Parathyroid adenoma (tissue), 2 donors: Measurements from ENCODE around the gene MPP2.

Source experiments
- H2AFZ ChIP-seq: fragments of 300-600 bp; sonication (generic); one replicate; pipeline ENCODE4 v1.7.0; 2017; ENCODE audit warnings: antibody characterized with exemption, mild to moderate bottlenecking
- H3K27ac ChIP-seq: fragments of 300-600 bp; sonication (generic); one replicate; pipeline ENCODE4 v1.7.0; 2017
- H3K27me3 ChIP-seq: fragments of 300-600 bp; sonication (generic); one replicate; pipeline ENCODE4 v1.7.0; 2017; ENCODE audit warnings: low read length; ENCODE audit not compliant: control insufficient read depth, insufficient read depth
- H3K36me3 ChIP-seq: fragments of 300-600 bp; sonication (generic); one replicate; pipeline ENCODE4 v1.7.0; 2017; ENCODE audit warnings: low read length; ENCODE audit not compliant: control insufficient read depth, insufficient read depth
- H3K4me1 ChIP-seq: fragments of 300-600 bp; sonication (generic); one replicate; pipeline ENCODE4 v1.7.0; 2017; ENCODE audit warnings: control low read depth
- H3K4me2 ChIP-seq: fragments of 300-600 bp; sonication (generic); one replicate; pipeline ENCODE4 v1.7.0; 2017; ENCODE audit warnings: low read length
- H3K4me3 ChIP-seq: fragments of 300-600 bp; sonication (generic); one replicate; pipeline ENCODE4 v1.7.0; 2017; ENCODE audit warnings: low read depth, low read length
- H3K79me2 ChIP-seq: fragments of 300-600 bp; sonication (generic); one replicate; pipeline ENCODE4 v1.7.0; 2017; ENCODE audit warnings: control low read depth
- H3K9ac ChIP-seq: fragments of 300-600 bp; sonication (generic); one replicate; pipeline ENCODE4 v1.7.0; 2017; ENCODE audit warnings: mild to moderate bottlenecking
- H3K9me3 ChIP-seq: fragments of 300-600 bp; sonication (generic); one replicate; pipeline ENCODE4 v1.7.0; 2017; ENCODE audit warnings: low read length; ENCODE audit not compliant: control insufficient read depth
- TF ChIP-seq, protein P1 (sequence below): fragments of 300-600 bp; sonication (generic); IDR thresholded peaks from one replicate; pipeline ENCODE4 v1.7.0; 2017; ENCODE audit warnings: antibody characterized with exemption, mild to moderate bottlenecking
- donor health status: primary hyperparathyroidism.

Gene MPP2

GRCh38 chr17:43877031-43877430, 30.3 kb downstream of the MPP2 start:
- H3K9me3 ChIP-seq: no peaks in the 10 kb centered on the region

DNA sequence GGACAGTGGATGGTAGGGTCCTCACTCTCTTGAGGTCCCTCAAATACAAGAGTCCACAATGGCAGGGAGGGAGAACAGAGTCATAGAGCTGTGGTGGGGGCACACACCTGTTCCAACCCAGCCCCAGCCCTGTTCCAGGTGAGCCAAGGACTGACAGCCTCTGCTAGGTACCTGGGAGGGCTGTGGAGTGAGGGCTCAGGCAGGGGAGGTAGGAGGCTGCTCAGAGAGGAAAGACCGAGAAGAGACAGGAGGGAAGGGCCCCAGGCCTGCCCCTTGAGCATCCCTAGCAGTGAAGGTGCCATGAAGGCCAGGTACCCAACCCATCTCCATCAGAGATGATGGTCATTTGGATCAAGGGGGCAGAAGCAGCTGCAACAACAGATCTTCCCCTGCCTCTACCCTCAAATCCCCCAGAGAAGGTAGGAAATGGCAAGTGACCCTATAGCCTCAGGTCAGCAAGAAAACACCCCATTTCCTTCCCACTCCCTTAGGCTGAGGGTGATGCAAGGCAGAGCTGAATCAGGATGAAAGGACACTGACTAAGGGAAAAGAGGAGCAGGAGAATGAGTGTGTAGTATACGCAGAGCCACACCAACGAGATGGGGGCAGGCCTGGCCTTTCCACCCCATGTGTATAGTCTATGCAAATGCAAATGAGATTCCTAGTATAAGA, 31.7 kb downstream of the MPP2 start:
- Histone ChIP-seq H3K4me3 (no peak overlapping the region), H3K4me2 (no peak overlapping the region)
- TF ChIP-seq, protein P1, sequence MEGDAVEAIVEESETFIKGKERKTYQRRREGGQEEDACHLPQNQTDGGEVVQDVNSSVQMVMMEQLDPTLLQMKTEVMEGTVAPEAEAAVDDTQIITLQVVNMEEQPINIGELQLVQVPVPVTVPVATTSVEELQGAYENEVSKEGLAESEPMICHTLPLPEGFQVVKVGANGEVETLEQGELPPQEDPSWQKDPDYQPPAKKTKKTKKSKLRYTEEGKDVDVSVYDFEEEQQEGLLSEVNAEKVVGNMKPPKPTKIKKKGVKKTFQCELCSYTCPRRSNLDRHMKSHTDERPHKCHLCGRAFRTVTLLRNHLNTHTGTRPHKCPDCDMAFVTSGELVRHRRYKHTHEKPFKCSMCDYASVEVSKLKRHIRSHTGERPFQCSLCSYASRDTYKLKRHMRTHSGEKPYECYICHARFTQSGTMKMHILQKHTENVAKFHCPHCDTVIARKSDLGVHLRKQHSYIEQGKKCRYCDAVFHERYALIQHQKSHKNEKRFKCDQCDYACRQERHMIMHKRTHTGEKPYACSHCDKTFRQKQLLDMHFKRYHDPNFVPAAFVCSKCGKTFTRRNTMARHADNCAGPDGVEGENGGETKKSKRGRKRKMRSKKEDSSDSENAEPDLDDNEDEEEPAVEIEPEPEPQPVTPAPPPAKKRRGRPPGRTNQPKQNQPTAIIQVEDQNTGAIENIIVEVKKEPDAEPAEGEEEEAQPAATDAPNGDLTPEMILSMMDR: no peak

More at GRCh38 chr17:43877031-43877430, 30.3 kb downstream of the MPP2 start:
- Histone ChIP-seq H3K79me2 (peaks cover 2% of the 10 kb centered on the region), H3K27me3 (no peaks in the 10 kb centered on the region), H3K4me2 (no peak overlapping the region), H3K27ac (no peak overlapping the region), H3K4me1 (peaks cover 22% of the 10 kb centered on the region), H2AFZ (no peak overlapping the region), H3K36me3 (no peaks in the 10 kb centered on the region), H3K9ac (no peak overlapping the region), H3K4me3 (no peak overlapping the region)
- TF ChIP-seq, protein P1: no peak

DNA sequence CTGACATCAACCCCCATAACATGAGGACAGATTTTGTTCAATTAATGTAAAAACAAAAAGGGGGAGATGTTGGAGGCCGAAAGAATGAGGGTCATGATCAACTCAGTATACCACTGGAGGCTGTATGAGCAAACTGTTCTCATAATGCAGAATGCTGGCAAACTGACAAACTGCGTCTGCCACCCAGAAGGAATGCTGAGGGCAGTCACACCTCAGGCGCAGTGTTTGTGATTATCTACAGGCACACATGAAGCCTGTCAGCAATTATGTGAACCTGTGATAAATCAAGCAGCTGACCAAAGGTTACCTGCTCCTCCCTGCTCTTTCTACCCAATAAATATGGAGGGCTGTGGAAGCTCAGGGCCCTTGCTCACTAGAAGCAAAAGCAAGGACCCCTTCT, 33.0 kb downstream of the MPP2 start:
- Histone ChIP-seq H3K9me3 (no peaks in the 10 kb centered on the region), H3K4me1 (peaks cover 26% of the 10 kb centered on the region), H3K27ac (no peak overlapping the region), H3K27me3 (no peaks in the 10 kb centered on the region), H3K79me2 (peaks cover 2% of the 10 kb centered on the region), H2AFZ (peak overlapping the region; percentile 26), H3K4me3 (no peak overlapping the region), H3K9ac (no peak overlapping the region), H3K4me2 (peak overlapping the region; percentile 34), H3K36me3 (no peaks in the 10 kb centered on the region)
- TF ChIP-seq, protein P1: no peak

More for the DNA sequence above, 31.7 kb downstream of the MPP2 start:
- Histone ChIP-seq H3K36me3 (no peaks in the 10 kb centered on the region), H3K4me1 (peaks cover 26% of the 10 kb centered on the region), H2AFZ (no peak overlapping the region), H3K79me2 (peaks cover 2% of the 10 kb centered on the region), H3K9ac (no peak overlapping the region), H3K27me3 (no peaks in the 10 kb centered on the region), H3K9me3 (no peaks in the 10 kb centered on the region), H3K27ac (no peak overlapping the region)

GRCh38 chr17:43873815-43874214, 33.5 kb downstream of the MPP2 start:
- Histone ChIP-seq H3K4me2 (peak overlapping the region; percentile 28), H3K4me1 (peaks cover 25% of the 10 kb centered on the region), H3K79me2 (peaks cover 2% of the 10 kb centered on the region), H3K36me3 (no peaks in the 10 kb centered on the region), H3K4me3 (no peak overlapping the region), H3K27ac (no peak overlapping the region), H3K27me3 (no peaks in the 10 kb centered on the region), H3K9ac (no peak overlapping the region), H2AFZ (peak overlapping the region; percentile 26), H3K9me3 (no peaks in the 10 kb centered on the region)
- TF ChIP-seq, protein P1: no peak

DNA sequence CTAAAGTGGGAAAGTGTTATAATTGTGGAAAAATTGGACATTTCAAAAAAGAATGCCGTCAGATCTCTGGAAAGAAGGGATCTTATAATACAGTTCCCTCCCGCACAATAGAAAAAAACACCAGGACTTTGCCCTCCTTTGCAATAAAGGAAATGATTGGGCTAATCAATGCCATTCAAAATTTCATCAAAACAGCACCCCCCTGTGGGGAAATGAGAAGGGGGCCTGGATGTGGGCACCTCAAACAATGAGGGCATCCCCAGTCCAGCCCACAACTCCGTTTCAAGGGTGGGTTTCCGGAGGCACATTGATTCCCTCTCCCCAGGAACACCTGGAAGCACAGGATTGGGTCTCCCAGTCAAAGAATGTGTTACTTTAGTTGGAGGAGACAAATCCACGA, 34.2 kb downstream of the MPP2 start:
- Histone ChIP-seq H3K9me3 (no peaks in the 10 kb centered on the region), H3K27ac (no peak overlapping the region), H2AFZ (no peak overlapping the region), H3K79me2 (peaks cover under 1% of the 10 kb centered on the region), H3K4me1 (peaks cover 22% of the 10 kb centered on the region), H3K4me3 (no peak overlapping the region), H3K27me3 (no peaks in the 10 kb centered on the region), H3K9ac (no peak overlapping the region), H3K4me2 (no peak overlapping the region), H3K36me3 (no peaks in the 10 kb centered on the region)
- TF ChIP-seq, protein P1: peak; percentile 7
